Progenitor cell of endocrine pancreas (in vitro differentiated cells): ENCODE measurements around the gene STEAP1. TPM values are rescaled to one million over a fixed set of nuclear protein-coding genes. Genes with fewer than 3 reads are reported as not detected.

Source experiments
- DNase-seq: peaks from one replicate; pipeline ENCODE4 v3.0.0; 2021; ENCODE audit warnings: low spot score; ENCODE audit not compliant: unreplicated experiment
- H3K27ac Mint-ChIP-seq: 2 replicates; pipeline ENCODE4 v1.8.0; 2021; ENCODE audit warnings: mild to moderate bottlenecking, moderate library complexity, mixed read lengths
- H3K27me3 Mint-ChIP-seq: 2 replicates; pipeline ENCODE4 v1.8.0; 2021; ENCODE audit warnings: mixed read lengths
- H3K36me3 Mint-ChIP-seq: 2 replicates; pipeline ENCODE4 v1.8.0; 2022; ENCODE audit warnings: mixed read lengths; ENCODE audit not compliant: insufficient read depth
- H3K4me1 Mint-ChIP-seq: 2 replicates; pipeline ENCODE4 v1.8.0; 2021; ENCODE audit warnings: low read depth, mixed read lengths
- H3K4me3 Mint-ChIP-seq: 2 replicates; pipeline ENCODE4 v1.8.0; 2021; ENCODE audit warnings: low read depth, mild to moderate bottlenecking, moderate library complexity, mixed read lengths
- H3K9me3 Mint-ChIP-seq: 2 replicates; pipeline ENCODE4 v1.8.0; 2021; ENCODE audit warnings: low read depth, mixed read lengths
- total RNA-seq: library from RNA; stranded (reverse); gene quantifications from 2 replicates; pipeline ENCODE4 v1.2.1, GENCODE V29; 2021
- TF ChIP-seq, protein P1 (sequence below): fragments of 200-600 bp; sonication (generic); IDR thresholded peaks from one replicate; pipeline ENCODE4 v1.5.0; 2021; ENCODE audit warnings: antibody characterized with exemption, mild to moderate bottlenecking; ENCODE audit not compliant: unreplicated experiment

Gene STEAP1
- total RNA-seq, 1 donor from 2014 or later: 5.8 TPM

DNA sequence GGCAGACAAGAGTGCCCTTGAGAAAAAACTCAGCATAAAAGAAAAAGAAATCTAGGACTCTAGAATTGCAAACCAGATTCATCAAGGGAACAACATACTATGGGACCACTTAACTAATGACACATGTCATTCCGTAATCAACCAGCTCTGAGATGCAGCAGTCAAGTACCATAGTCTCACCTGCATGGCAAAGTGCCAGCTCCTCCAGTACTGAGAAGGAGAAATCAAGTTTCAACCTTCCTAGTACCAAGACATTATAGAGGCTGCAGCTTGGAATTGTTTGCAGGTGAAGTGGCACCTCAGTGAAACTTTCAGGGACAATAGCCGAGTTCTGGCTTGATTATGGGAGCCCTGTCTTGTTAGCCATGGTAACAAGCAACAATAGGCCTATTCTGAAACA lies 11.5 kb downstream of the STEAP1 start:
- no peak overlapping the region for H3K4me3 Mint-ChIP-seq
- peaks cover 1% of the 10 kb centered on the region for H3K36me3 Mint-ChIP-seq
- H3K4me1 Mint-ChIP-seq: no peaks in the 10 kb centered on the region
- no peak for DNase-seq
- H3K9me3 Mint-ChIP-seq: peaks cover 4% of the 10 kb centered on the region
- H3K27ac Mint-ChIP-seq: no peak overlapping the region
- H3K27me3 Mint-ChIP-seq: no peaks in the 10 kb centered on the region
- TF ChIP-seq, protein P1, sequence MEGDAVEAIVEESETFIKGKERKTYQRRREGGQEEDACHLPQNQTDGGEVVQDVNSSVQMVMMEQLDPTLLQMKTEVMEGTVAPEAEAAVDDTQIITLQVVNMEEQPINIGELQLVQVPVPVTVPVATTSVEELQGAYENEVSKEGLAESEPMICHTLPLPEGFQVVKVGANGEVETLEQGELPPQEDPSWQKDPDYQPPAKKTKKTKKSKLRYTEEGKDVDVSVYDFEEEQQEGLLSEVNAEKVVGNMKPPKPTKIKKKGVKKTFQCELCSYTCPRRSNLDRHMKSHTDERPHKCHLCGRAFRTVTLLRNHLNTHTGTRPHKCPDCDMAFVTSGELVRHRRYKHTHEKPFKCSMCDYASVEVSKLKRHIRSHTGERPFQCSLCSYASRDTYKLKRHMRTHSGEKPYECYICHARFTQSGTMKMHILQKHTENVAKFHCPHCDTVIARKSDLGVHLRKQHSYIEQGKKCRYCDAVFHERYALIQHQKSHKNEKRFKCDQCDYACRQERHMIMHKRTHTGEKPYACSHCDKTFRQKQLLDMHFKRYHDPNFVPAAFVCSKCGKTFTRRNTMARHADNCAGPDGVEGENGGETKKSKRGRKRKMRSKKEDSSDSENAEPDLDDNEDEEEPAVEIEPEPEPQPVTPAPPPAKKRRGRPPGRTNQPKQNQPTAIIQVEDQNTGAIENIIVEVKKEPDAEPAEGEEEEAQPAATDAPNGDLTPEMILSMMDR: no peak

DNA sequence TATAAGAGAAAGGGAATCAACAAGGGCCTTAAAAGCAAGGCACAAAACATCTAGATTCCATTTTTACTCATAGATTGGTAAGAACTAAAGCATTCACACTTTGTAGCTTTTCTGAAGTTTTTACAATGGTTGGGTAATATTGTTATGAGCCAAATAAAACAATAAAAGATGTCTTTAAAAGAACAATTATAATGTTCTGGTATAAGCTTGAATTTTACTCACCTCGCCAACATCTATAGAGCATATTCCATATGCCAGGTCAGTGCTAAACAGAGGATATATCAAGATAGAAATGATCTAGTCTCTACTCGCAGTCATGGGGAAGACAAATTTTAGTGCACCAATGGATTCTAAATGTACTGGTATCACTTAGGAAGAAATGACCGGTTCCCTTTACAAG lies 11.9 kb downstream of the STEAP1 start:
- Mint-ChIP-seq H3K9me3 (peaks cover 8% of the 10 kb centered on the region), H3K27me3 (no peaks in the 10 kb centered on the region), H3K27ac (no peak overlapping the region), H3K4me3 (no peak overlapping the region), H3K36me3 (peaks cover 1% of the 10 kb centered on the region), H3K4me1 (no peaks in the 10 kb centered on the region)
- TF ChIP-seq, protein P1: no peak
- DNase-seq: no peak

- H3K27me3 Mint-ChIP-seq: no peaks in the 10 kb centered on the region
Observed at GRCh38 chr7:90167361-90167760, 13.1 kb downstream of the STEAP1 start.

DNA sequence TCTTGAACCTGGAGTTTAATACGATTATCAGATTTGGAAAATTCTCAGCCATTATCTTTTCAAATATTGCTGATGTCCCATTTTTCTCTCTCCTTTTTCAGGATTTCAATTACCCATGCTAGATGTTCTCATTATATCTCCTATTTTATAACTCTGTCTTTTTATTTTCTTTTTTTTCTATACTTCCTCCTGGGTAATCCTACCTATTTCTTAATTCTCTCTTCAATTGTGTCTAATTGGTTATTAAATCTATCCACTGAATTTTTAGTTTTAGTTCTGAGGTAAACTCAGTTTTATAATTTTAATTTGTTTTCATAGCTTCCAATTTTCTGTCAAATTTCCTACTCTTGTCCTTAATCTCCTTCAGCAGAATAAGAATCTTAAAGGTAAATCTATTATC lies 15.6 kb downstream of the STEAP1 start:
- H3K27ac Mint-ChIP-seq: no peak overlapping the region
- DNase-seq: no peak
- H3K4me1 Mint-ChIP-seq: peaks cover 6% of the 10 kb centered on the region
- TF ChIP-seq, protein P1: no peak
- no peaks in the 10 kb centered on the region for H3K36me3 Mint-ChIP-seq
- no peaks in the 10 kb centered on the region for H3K27me3 Mint-ChIP-seq
- H3K4me3 Mint-ChIP-seq: no peak overlapping the region
- peaks cover 15% of the 10 kb centered on the region for H3K9me3 Mint-ChIP-seq

More at GRCh38 chr7:90167361-90167760, 13.1 kb downstream of the STEAP1 start:
- no peak for DNase-seq
- Mint-ChIP-seq H3K36me3 (peaks cover 1% of the 10 kb centered on the region), H3K27ac (no peak overlapping the region), H3K9me3 (peaks cover 15% of the 10 kb centered on the region), H3K4me1 (no peaks in the 10 kb centered on the region), H3K4me3 (no peak overlapping the region)
- TF ChIP-seq, protein P1: no peak

- H3K9me3 Mint-ChIP-seq: peaks cover 15% of the 10 kb centered on the region
- H3K27ac Mint-ChIP-seq: no peak overlapping the region
- DNase-seq: no peak
- peaks cover 6% of the 10 kb centered on the region for H3K4me1 Mint-ChIP-seq
- H3K27me3 Mint-ChIP-seq: no peaks in the 10 kb centered on the region
- no peak overlapping the region for H3K4me3 Mint-ChIP-seq
- no peaks in the 10 kb centered on the region for H3K36me3 Mint-ChIP-seq
- TF ChIP-seq, protein P1: no peak
Observed at GRCh38 chr7:90172121-90172520, 17.9 kb downstream of the STEAP1 start.
